Measurements from ENCODE around the gene RFX2.
A peak's percentile ranks its signal among the peaks of the same experiment; 100 is the strongest.

The RFX2 gene

DNA sequence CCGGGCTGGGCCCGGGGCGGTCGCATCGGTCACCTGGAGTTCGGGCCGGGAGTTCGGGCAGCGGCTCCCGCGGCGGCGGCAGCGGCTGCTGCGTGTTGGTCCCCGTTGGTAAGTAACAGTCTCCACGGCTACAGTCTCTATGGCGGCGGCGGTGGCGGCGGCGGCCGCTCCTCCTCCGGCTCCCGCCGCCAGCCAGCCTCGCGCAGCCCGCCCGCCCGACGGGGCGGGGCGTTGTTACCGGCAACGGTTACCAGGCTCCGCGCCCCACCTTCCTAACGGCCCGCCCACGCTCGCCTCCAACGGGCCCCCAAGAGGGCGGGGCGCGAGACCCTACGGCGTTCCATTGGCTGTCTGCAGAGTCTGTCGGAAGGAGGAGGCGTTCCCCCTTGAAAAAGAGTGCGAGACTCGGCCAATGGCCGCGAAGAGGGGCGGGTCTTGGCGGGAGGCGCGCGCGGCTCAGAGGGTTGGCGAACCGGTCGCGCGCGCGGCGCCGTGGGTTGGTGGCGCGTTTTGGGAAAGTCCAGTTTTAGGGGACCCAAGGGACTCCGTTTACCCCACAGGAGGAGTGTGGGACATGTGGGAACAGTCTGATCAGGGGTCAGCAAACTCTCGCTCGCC is at the start of gene RFX2:
TSS of gene RFX2 (minus strand) at position 141 of the 618 bp plus-strand sequence. CDS start 63,004 bp downstream, outside the sequence.
- DNase-seq (ENCODE audit: extremely low read depth, insufficient read length) = peak; percentile 99
- no peaks in the 10 kb centered on the region for H3K27me3 ChIP-seq (replicated peaks; ENCODE audit: control insufficient read depth, insufficient read depth, low read length)
- peak within 1 kb of the TSS; percentile 70 for H3K4me3 ChIP-seq (replicated peaks; ENCODE audit: low read depth, low read length)
- no peaks in the 10 kb centered on the region for H3K36me3 ChIP-seq (ENCODE audit: control insufficient read depth, insufficient read depth, low read length)
- TF ChIP-seq, protein P1, sequence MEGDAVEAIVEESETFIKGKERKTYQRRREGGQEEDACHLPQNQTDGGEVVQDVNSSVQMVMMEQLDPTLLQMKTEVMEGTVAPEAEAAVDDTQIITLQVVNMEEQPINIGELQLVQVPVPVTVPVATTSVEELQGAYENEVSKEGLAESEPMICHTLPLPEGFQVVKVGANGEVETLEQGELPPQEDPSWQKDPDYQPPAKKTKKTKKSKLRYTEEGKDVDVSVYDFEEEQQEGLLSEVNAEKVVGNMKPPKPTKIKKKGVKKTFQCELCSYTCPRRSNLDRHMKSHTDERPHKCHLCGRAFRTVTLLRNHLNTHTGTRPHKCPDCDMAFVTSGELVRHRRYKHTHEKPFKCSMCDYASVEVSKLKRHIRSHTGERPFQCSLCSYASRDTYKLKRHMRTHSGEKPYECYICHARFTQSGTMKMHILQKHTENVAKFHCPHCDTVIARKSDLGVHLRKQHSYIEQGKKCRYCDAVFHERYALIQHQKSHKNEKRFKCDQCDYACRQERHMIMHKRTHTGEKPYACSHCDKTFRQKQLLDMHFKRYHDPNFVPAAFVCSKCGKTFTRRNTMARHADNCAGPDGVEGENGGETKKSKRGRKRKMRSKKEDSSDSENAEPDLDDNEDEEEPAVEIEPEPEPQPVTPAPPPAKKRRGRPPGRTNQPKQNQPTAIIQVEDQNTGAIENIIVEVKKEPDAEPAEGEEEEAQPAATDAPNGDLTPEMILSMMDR (IDR thresholded peaks at IDR 0.05; ENCODE audit: insufficient read depth, low read length, poor library complexity, severe bottlenecking) = no peak

DNA sequence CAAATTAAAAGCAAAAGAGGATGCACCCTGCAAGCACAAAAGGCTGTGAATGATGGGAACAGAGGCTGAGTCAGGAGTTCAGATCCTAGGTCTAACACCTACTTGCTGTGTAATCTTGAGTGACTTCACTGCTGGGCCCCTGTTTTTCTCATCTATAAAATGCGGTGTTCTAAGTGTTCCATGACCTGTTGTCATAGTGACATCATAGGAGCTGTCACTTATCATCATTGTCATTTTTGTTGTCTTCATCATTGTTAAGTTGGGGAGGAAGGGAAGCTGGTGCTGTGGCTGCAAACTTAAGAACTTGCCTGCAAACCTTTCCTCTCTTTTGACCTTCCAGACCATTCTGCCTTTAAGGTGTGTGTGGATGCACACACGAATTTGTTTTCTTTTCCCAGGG is 45.7 kb upstream of the RFX2 start:
- H3K36me3 ChIP-seq (ENCODE audit: control insufficient read depth, insufficient read depth, low read length) = no peaks in the 10 kb centered on the region
- no peak for DNase-seq (ENCODE audit: extremely low read depth, insufficient read length)
- TF ChIP-seq, protein P1 (IDR thresholded peaks at IDR 0.05; ENCODE audit: insufficient read depth, low read length, poor library complexity, severe bottlenecking) = no peak
- H3K4me3 ChIP-seq (replicated peaks; ENCODE audit: low read depth, low read length) = no peak overlapping the region
- no peaks in the 10 kb centered on the region for H3K27me3 ChIP-seq (replicated peaks; ENCODE audit: control insufficient read depth, insufficient read depth, low read length)

DNA sequence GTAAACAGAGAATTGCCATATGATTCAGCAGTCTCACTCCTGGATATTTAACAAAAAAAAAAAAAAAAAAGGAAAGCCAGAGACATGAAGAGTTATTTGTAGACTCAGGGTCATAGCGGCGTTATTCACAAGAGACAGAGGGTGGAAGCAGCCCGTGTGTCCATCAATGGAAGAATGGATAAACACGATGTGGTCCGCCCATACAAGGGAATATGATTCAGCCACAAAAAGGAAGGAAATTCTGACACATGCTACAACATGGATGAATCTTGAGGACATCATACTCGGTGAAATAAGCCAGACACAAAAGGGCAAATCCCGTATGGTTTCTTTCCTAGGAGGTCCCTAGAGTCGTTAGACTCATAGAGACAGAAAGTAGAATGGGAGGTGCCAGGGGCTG is 40.0 kb upstream of the RFX2 start:
- H3K4me3 ChIP-seq (replicated peaks; ENCODE audit: low read depth, low read length) = no peak overlapping the region
- TF ChIP-seq, protein P1 (IDR thresholded peaks at IDR 0.05; ENCODE audit: insufficient read depth, low read length, poor library complexity, severe bottlenecking) = no peak

DNA sequence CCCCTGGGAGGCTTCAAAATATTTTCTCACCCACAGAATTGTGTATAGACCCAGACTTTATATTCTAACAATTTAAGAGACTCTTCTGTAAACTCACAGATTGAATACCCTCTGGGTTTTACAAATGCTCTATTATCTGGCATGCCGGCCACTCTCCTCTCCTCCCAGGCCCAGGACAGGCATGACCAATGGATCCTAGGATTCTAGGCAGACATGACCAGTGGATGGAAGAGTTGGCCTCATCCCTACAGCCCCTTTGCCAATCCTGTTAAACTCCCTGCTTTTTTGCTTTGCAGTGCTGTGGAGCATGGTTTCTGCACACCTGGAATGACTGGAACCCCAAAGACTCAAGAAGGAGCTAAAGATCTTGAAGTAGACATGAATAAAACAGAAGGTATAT is 30.9 kb upstream of the RFX2 start:
- no peak for DNase-seq (ENCODE audit: extremely low read depth, insufficient read length)
- Histone ChIP-seq H3K27me3 (replicated peaks; ENCODE audit: control insufficient read depth, insufficient read depth, low read length) (no peaks in the 10 kb centered on the region), H3K4me3 (replicated peaks; ENCODE audit: low read depth, low read length) (no peak overlapping the region), H3K36me3 (ENCODE audit: control insufficient read depth, insufficient read depth, low read length) (no peaks in the 10 kb centered on the region)
- TF ChIP-seq, protein P1 (IDR thresholded peaks at IDR 0.05; ENCODE audit: insufficient read depth, low read length, poor library complexity, severe bottlenecking) = no peak

More for the DNA sequence above, 40.0 kb upstream of the RFX2 start:
- Histone ChIP-seq H3K27me3 (replicated peaks; ENCODE audit: control insufficient read depth, insufficient read depth, low read length) (no peaks in the 10 kb centered on the region), H3K36me3 (ENCODE audit: control insufficient read depth, insufficient read depth, low read length) (no peaks in the 10 kb centered on the region)
- DNase-seq (ENCODE audit: extremely low read depth, insufficient read length) = no peak

DNA sequence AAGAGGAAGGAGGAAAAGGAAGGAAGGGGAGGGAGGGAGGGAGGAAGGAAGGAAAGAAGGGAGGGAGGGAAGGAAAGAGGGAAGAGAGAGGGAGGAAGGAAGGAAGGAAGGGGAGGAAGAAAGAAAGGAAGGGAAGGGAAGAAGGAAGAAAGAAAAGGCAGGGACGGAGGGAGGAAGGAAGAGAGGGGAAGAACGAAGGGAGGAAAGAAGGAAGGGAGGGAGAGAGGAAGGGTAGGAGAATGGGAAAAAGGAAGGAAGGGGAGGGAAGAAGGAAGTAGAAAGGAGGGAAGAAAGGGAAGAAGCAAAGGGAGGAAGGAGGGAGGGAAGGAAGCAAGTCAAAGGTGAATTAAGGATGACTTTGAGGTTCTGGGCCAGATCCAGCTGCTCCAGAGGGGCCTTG is 28.2 kb upstream of the RFX2 start:
- Histone ChIP-seq H3K36me3 (ENCODE audit: control insufficient read depth, insufficient read depth, low read length) (no peaks in the 10 kb centered on the region), H3K27me3 (replicated peaks; ENCODE audit: control insufficient read depth, insufficient read depth, low read length) (no peaks in the 10 kb centered on the region), H3K4me3 (replicated peaks; ENCODE audit: low read depth, low read length) (no peak overlapping the region)
- TF ChIP-seq, protein P1 (IDR thresholded peaks at IDR 0.05; ENCODE audit: insufficient read depth, low read length, poor library complexity, severe bottlenecking) = no peak
- DNase-seq (ENCODE audit: extremely low read depth, insufficient read length) = no peak

DNA sequence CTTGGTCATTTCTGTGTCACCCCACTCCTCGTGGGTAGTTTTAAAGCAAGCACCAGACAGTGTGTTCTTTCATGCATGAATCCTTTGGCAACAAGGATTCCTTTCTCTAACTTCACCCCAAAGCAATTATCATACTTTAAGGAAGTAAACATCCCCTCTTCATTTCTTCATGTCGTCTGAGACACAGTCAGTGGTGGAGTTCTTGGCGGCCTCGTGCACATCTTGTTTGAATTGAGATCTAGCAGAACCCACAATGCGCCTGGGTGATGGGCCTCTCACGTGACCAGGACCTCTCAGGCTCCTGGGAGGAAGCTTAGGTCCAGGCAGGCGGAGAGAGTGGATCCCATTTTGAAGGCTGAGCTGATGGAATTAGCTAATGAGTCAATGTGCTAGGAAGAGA is 27.8 kb upstream of the RFX2 start:
- DNase-seq (ENCODE audit: extremely low read depth, insufficient read length) = no peak
- Histone ChIP-seq H3K4me3 (replicated peaks; ENCODE audit: low read depth, low read length) (no peak overlapping the region), H3K36me3 (ENCODE audit: control insufficient read depth, insufficient read depth, low read length) (no peaks in the 10 kb centered on the region), H3K27me3 (replicated peaks; ENCODE audit: control insufficient read depth, insufficient read depth, low read length) (no peaks in the 10 kb centered on the region; the same call in 1 of the 2 replicates)
- TF ChIP-seq, protein P1 (IDR thresholded peaks at IDR 0.05; ENCODE audit: insufficient read depth, low read length, poor library complexity, severe bottlenecking) = no peak
